DMS53 treated with DMSO at 0.1 percent for 48 hours (cell line): Measurements from ENCODE around the gene NFIX.
"Not testable (repeated sequence)": the region's sequence is repeated elsewhere in the genome, so short reads cannot be mapped to it uniquely, and the experiment has no call there.

Experiments
- DNase-seq: peaks from one replicate; lab custom pipeline; 2025; ENCODE audit not compliant: unreplicated experiment; lab: John Stamatoyannopoulos, UW

The NFIX gene

GRCh38 chr19:12957389-12957952 is 37.8 kb upstream of the NFIX start:
- DNase-seq: not testable (repeated sequence)

GRCh38 chr19:12959481-12959880 is 35.8 kb upstream of the NFIX start:
- DNase-seq: no peak

- peak; percentile 28 for DNase-seq
These were observed 30.1 kb upstream of the NFIX start for GRCh38 chr19:12965017-12965811.

GRCh38 chr19:12965812-12966135 is 29.5 kb upstream of the NFIX start:
- DNase-seq: no peak

GRCh38 chr19:12967907-12968306 is 27.4 kb upstream of the NFIX start:
- no peak for DNase-seq

GRCh38 chr19:12969292-12969988 is 25.8 kb upstream of the NFIX start, which contains the start of gene DAND5:
DAND5 (plus strand) TSS chr19:12969576; CDS start chr19:12969661, 85 bp downstream.
- no peak for DNase-seq

- no peak for DNase-seq
These were observed 25.0 kb upstream of the NFIX start for GRCh38 chr19:12970070-12970820.

- no peak for DNase-seq
These were observed 22.0 kb upstream of the NFIX start for GRCh38 chr19:12973236-12973635.

- no peak for DNase-seq
These were observed 20.7 kb upstream of the NFIX start for GRCh38 chr19:12974301-12975220.

GRCh38 chr19:12975221-12975741 is 20.0 kb upstream of the NFIX start:
- DNase-seq: no peak

- not testable (repeated sequence) for DNase-seq
These were observed 19.2 kb upstream of the NFIX start for GRCh38 chr19:12976109-12976508.

GRCh38 chr19:12979974-12980373 is 15.3 kb upstream of the NFIX start:
- DNase-seq: no peak

- DNase-seq: no peak
These were observed 12.6 kb upstream of the NFIX start for GRCh38 chr19:12982648-12983047.

- DNase-seq: no peak
These were observed 12.2 kb upstream of the NFIX start for GRCh38 chr19:12983091-12983490.

- peak; percentile 11 for DNase-seq
These were observed 11.6 kb upstream of the NFIX start for GRCh38 chr19:12983542-12984142.

GRCh38 chr19:12984143-12984627 is 11.1 kb upstream of the NFIX start:
- DNase-seq: no peak

- no peak for DNase-seq
These were observed 10.6 kb upstream of the NFIX start for GRCh38 chr19:12984683-12985048.

GRCh38 chr19:12985049-12985776 is 10.1 kb upstream of the NFIX start:
- peak; percentile 18 for DNase-seq

- no peak for DNase-seq
These were observed 8.5 kb upstream of the NFIX start for GRCh38 chr19:12986726-12987125.
